Inferior parietal cortex (tissue), 1 donor: ENCODE results near the gene RDH14.
A peak's percentile ranks its signal among the peaks of the same experiment; 100 is the strongest.

Experiments used
- DNase-seq: peaks from one replicate; pipeline ENCODE4 v3.0.0-alpha.2; 2016; ENCODE audit errors: extremely low spot score

The RDH14 gene

GRCh38 chr2:18560031-18560796, at the start of gene RDH14:
Gene RDH14, minus strand, starts transcription at chr2:18560653. Its CDS starts 81 bp downstream, at chr2:18560572.
- peak; percentile 95 for DNase-seq

- no peak for DNase-seq
Measured at GRCh38 chr2:18610090-18610489, 49.6 kb upstream of the RDH14 start.

GRCh38 chr2:18605115-18605514, 44.7 kb upstream of the RDH14 start:
- DNase-seq: no peak

GRCh38 chr2:18604531-18604885, 44.1 kb upstream of the RDH14 start:
- no peak for DNase-seq

- no peak for DNase-seq
Measured at GRCh38 chr2:18603854-18604530, 43.5 kb upstream of the RDH14 start.

- no peak for DNase-seq
Measured at GRCh38 chr2:18602298-18602697, 41.8 kb upstream of the RDH14 start.

GRCh38 chr2:18600255-18600613, 39.8 kb upstream of the RDH14 start:
- no peak for DNase-seq

- DNase-seq: no peak
Measured at GRCh38 chr2:18599509-18600254, 39.2 kb upstream of the RDH14 start.

GRCh38 chr2:18598848-18599484, 38.5 kb upstream of the RDH14 start:
- no peak for DNase-seq

- DNase-seq: no peak
Measured at GRCh38 chr2:18597618-18598017, 37.2 kb upstream of the RDH14 start.

GRCh38 chr2:18596993-18597392, 36.5 kb upstream of the RDH14 start:
- no peak for DNase-seq

- no peak for DNase-seq
Measured at GRCh38 chr2:18593496-18593895, 33.0 kb upstream of the RDH14 start.

- DNase-seq: no peak
Measured at GRCh38 chr2:18592372-18592771, 31.9 kb upstream of the RDH14 start.

- DNase-seq: no peak
Measured at GRCh38 chr2:18589354-18589753, 28.9 kb upstream of the RDH14 start, which contains the start of gene NT5C1B. Gene NT5C1B, minus strand, starts transcription at chr2:18589569. Its CDS starts 101 bp downstream, at chr2:18589468.

GRCh38 chr2:18588802-18589201, 28.3 kb upstream of the RDH14 start:
- no peak for DNase-seq

GRCh38 chr2:18588049-18588448, 27.6 kb upstream of the RDH14 start:
- DNase-seq: no peak

GRCh38 chr2:18585526-18585925, 25.1 kb upstream of the RDH14 start:
- DNase-seq: no peak

- no peak for DNase-seq
Measured at GRCh38 chr2:18584608-18584954, 24.1 kb upstream of the RDH14 start.

- no peak for DNase-seq
Measured at GRCh38 chr2:18583905-18584607, 23.6 kb upstream of the RDH14 start.

GRCh38 chr2:18580606-18581005, 20.2 kb upstream of the RDH14 start:
- DNase-seq: no peak

GRCh38 chr2:18578033-18578432, 17.6 kb upstream of the RDH14 start:
- DNase-seq: no peak
